ENCODE results near the gene CHD3. TPM values are rescaled to one million over a fixed set of nuclear protein-coding genes. Genes with fewer than 3 reads are reported as not detected.

Gene CHD3
- total and polyA plus RNA-seq, 10 of the 15 experiments (the other 5 are each of a cell fraction or from before 2014, with no cell fraction given) = 1.4 to 86.8 (median 39.1) TPM

- TF ChIP-seq PKNOX1 (IDR thresholded peaks at IDR 0.05) (no peak), RFX5 (IDR thresholded peaks at IDR 0.05; ENCODE audit: low read depth, low read length) (no peak), NBN (IDR thresholded peaks at IDR 0.05) (no peak), SPI1 (IDR thresholded peaks at IDR 0.05; ENCODE audit: borderline replicate concordance, insufficient read depth, low read depth, low read length) (no peak), KDM1A (IDR thresholded peaks at IDR 0.05; ENCODE audit: borderline replicate concordance) (no peak), SRF (IDR thresholded peaks at IDR 0.05; ENCODE audit: low read depth in 2 of 2, low read length in 2 of 2) (no peak), SMC3 (IDR thresholded peaks at IDR 0.05; ENCODE audit: borderline replicate concordance, low read length) (0 out of 2 replicates have a peak, but pooled peaks have one; percentile 1)
These were observed 43.9 kb downstream of the CHD3 start (continued) for GRCh38 chr17:7932483-7932891.

- SMC1A ChIA-PET (ENCODE audit: uncharacterized antibody, unreplicated experiment) = interaction anchor here (0.6 to 4.7 kb wide), 20 partner anchors 12 to 186 kb away, joined by 3 to 25 read pairs (median 5); partner anchors contain the start of genes NAA38 and RNF227
- peak overlapping the region; percentile 98 for H3K4me3 ChIP-seq
- no peak for TF ChIP-seq NFYB (IDR thresholded peaks at IDR 0.05; ENCODE audit: insufficient read depth, low read depth, low read length)
- no peak for TF ChIP-seq TCF7 (IDR thresholded peaks at IDR 0.05; ENCODE audit: borderline replicate concordance)
- no peak for TF ChIP-seq BRCA1 (IDR thresholded peaks at IDR 0.05; ENCODE audit: low read depth, low read length)
- no peak for TF ChIP-seq SMAD1 (IDR thresholded peaks at IDR 0.05; ENCODE audit: low read depth, partially characterized antibody)
- TF ChIP-seq EP300 (IDR thresholded peaks at IDR 0.05; ENCODE audit: borderline replicate concordance in 1 of 2, control insufficient read depth in 1 of 2, low read depth in 2 of 2, low read length in 2 of 2) = no peak
- TF ChIP-seq MTA3 (IDR thresholded peaks at IDR 0.05; ENCODE audit: borderline replicate concordance, low read length) = no peak
- TF ChIP-seq MYB (IDR thresholded peaks at IDR 0.05; ENCODE audit: borderline replicate concordance, low read depth, low read length) = no peak
- peak; percentile 68 for TF ChIP-seq PBX3 (IDR thresholded peaks at IDR 0.05; ENCODE audit: insufficient replicate concordance, low read depth, low read length)
- TF ChIP-seq CTCF (IDR thresholded peaks at IDR 0.05 in 2 of 3, conservative IDR thresholded peaks at IDR 0.05 in 1 of 3; ENCODE audit: control insufficient read depth in 2 of 3, extremely low read depth in 1 of 3, insufficient read depth in 1 of 3, low read depth in 3 of 3, low read length in 3 of 3) = peak in 2 of 3 experiments; percentile 6 to 9; a peak in 1 of 6 replicates
- TF ChIP-seq CREM (IDR thresholded peaks at IDR 0.05; ENCODE audit: low read depth) = no peak
- no peak for TF ChIP-seq SREBF1 (IDR thresholded peaks at IDR 0.05; ENCODE audit: low read length)
These were observed 44.4 kb downstream of the CHD3 start for GRCh38 chr17:7932949-7933348.

More at GRCh38 chr17:7932949-7933348, 44.4 kb downstream of the CHD3 start:
- Histone ChIP-seq H3K4me2 (ENCODE audit: control insufficient read depth, insufficient read depth) (peak overlapping the region; percentile 51), H4K20me1 (ENCODE audit: control insufficient read depth, insufficient read depth) (no peaks in the 10 kb centered on the region), H3K79me2 (ENCODE audit: control insufficient read depth, insufficient read depth, low read length) (peaks cover 31% of the 10 kb centered on the region), H3K4me1 (ENCODE audit: control insufficient read depth, insufficient read depth, low read length) (peaks cover 8% of the 10 kb centered on the region), H3K9me3 (replicated peaks; ENCODE audit: control insufficient read depth, insufficient read depth, low read length) (no peaks in the 10 kb centered on the region), H3K36me3 (ENCODE audit: control insufficient read depth in 2 of 2, insufficient read depth in 2 of 2, low read length in 1 of 2) (peaks cover 0 to 3% of the 10 kb centered on the region in 2 experiments; a peak in 1 of 4 replicates), H3K9ac (ENCODE audit: control insufficient read depth, insufficient read depth, low read length) (peak overlapping the region; percentile 97), H3K27ac (ENCODE audit: control insufficient read depth, insufficient read depth) (peak overlapping the region; percentile 96), H2AFZ (ENCODE audit: control insufficient read depth, low read depth, low read length) (peak overlapping the region; percentile 97), H3K27me3 (replicated peaks in 1 of 2; ENCODE audit: control insufficient read depth in 2 of 2, insufficient read depth in 2 of 2, low read length in 1 of 2) (no peaks in the 10 kb centered on the region)
- intact Hi-C loops (cut with micrococcal nuclease; ENCODE audit: unreplicated experiment) = loop anchor here (5.0 kb wide), 1 partner anchor 54 kb away; no protein-coding TSS in a partner anchor
- no peak for FAIRE-seq
- peak; percentile 24 for ATAC-seq
- 3% methylated on average over 16 of the region's 16 CpGs for WGBS (ENCODE audit: insufficient coverage, insufficient replicate concordance, low lambda C conversion rate, missing lambda C conversion rate)
- POLR2A ChIA-PET = interaction anchor here (0.5 to 3.4 kb wide), 21 partner anchors 10 to 448 kb away, joined by 3 to 27 read pairs (median 3); partner anchors contain the start of genes RNF227 and SLC25A35
- DNase-seq (ENCODE audit: low read depth, low spot score) = no peak
- RAD21 ChIA-PET (ENCODE audit: unreplicated experiment) = interaction anchor here (0.7 to 2.8 kb wide), 23 partner anchors 10 to 189 kb away, joined by 3 to 14 read pairs (median 5); partner anchors contain the start of genes CYB5D1, NAA38 and RNF227
- no TSS peak for BruUV-seq (replicated peaks)
- in situ Hi-C loops (cut with MboI) = no loop called here
- CTCF ChIA-PET = interaction anchor here (0.6 to 8.9 kb wide), 22 partner anchors 11 to 481 kb away, joined by 3 to 76 read pairs (median 4); partner anchors contain the start of genes CYB5D1, GUCY2D, NAA38 and RNF227

Measured in GM12878 (cell line).